Left ventricle myocardium inferior (tissue), 1 donor: ENCODE measurements around the gene PARP8. TPM values are rescaled to one million over a fixed set of nuclear protein-coding genes. Genes with fewer than 3 reads are reported as not detected.

ENCODE experiments used
- DNase-seq: peaks from one replicate; pipeline ENCODE4 v3.0.0-alpha.2; 2020
- H3K27ac ChIP-seq: fragments of 200-600 bp; replicated peaks from 2 replicates; pipeline ENCODE4 v1.8.0; 2021
- H3K27me3 ChIP-seq: fragments of 200-600 bp; 2 replicates; pipeline ENCODE4 v1.8.0; 2021; ENCODE audit warnings: low read depth
- H3K36me3 ChIP-seq: fragments of 200-600 bp; 2 replicates; pipeline ENCODE4 v1.8.0; 2021
- H3K4me1 ChIP-seq: fragments of 200-600 bp; 2 replicates; pipeline ENCODE4 v1.8.0; 2021
- H3K4me3 ChIP-seq: fragments of 200-600 bp; 2 replicates; pipeline ENCODE4 v1.8.0; 2021; ENCODE audit warnings: mild to moderate bottlenecking, moderate library complexity
- H3K9me3 ChIP-seq: fragments of 200-600 bp; replicated peaks from 2 replicates; pipeline ENCODE4 v1.8.0; 2021
- intact Hi-C: fragments of 100-400 bp; cut with micrococcal nuclease; formaldehyde crosslinking; loops from one replicate; pipeline ENCODE4 v1.11.0; 2022
- total RNA-seq: library from RNA; stranded (reverse); fragmentation: NEBNext Ultra II Directional; extraction: Animal tissue kit (Norgen Biotek cat#: 25700); gene quantifications from one replicate; pipeline ENCODE4 v1.2.1, GENCODE V29; 2021
- TF ChIP-seq, protein P1 (sequence below): fragments of 200-600 bp; IDR thresholded peaks from 2 replicates; pipeline ENCODE4 v1.8.0; 2021; ENCODE audit warnings: antibody characterized with exemption, mild to moderate bottlenecking, borderline replicate concordance
- donor health status: DM: no; HTN: yes; CAD: no; lungs with severe emphysema.

PARP8 gene
- total RNA-seq, 1 donor from 2014 or later: 6.6 TPM

DNA sequence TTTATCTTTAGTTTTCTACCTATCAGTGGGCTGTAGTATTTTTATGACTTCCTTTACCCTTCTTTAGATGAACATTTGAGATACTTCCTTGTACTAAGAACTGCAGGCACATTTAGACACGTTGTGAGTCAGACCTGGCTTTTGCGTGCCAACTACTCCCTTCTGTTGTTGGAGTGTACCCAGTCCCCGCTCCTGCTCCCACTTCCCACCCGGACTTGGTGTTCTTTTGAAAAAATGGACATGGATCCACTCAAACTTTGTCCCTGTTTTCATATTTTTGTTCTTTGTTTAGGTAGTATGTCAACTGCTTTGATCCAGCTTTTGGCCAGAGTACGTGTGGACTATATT lies 60.7 kb downstream of the PARP8 start:
- DNase-seq: no peak
- TF ChIP-seq, protein P1, sequence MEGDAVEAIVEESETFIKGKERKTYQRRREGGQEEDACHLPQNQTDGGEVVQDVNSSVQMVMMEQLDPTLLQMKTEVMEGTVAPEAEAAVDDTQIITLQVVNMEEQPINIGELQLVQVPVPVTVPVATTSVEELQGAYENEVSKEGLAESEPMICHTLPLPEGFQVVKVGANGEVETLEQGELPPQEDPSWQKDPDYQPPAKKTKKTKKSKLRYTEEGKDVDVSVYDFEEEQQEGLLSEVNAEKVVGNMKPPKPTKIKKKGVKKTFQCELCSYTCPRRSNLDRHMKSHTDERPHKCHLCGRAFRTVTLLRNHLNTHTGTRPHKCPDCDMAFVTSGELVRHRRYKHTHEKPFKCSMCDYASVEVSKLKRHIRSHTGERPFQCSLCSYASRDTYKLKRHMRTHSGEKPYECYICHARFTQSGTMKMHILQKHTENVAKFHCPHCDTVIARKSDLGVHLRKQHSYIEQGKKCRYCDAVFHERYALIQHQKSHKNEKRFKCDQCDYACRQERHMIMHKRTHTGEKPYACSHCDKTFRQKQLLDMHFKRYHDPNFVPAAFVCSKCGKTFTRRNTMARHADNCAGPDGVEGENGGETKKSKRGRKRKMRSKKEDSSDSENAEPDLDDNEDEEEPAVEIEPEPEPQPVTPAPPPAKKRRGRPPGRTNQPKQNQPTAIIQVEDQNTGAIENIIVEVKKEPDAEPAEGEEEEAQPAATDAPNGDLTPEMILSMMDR: no peak
- no peak overlapping the region for H3K4me3 ChIP-seq
- intact Hi-C loops: no loop called here
- H3K36me3 ChIP-seq: no peaks in the 10 kb centered on the region
- H3K27me3 ChIP-seq: no peaks in the 10 kb centered on the region
- H3K9me3 ChIP-seq: no peaks in the 10 kb centered on the region
- no peak overlapping the region for H3K27ac ChIP-seq
- peaks cover 10% of the 10 kb centered on the region for H3K4me1 ChIP-seq

DNA sequence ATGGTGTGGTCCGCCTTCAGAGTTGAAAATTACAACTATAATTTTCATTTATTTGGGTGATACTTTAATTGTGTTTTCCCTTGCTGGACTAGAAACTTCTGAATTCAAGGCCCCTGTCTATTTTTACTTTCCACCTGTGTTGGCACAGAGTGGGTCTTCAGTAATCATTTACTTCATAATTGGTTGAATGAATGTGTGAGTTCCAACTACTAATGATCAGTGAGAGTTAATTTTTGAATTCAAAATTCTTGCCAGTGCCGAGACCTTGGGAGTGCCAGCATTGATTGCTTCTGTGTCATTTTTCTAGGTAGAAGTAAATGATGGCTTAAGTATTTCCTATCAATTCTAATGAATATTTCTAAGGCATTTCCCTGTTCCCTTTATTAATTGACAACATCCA lies 61.4 kb downstream of the PARP8 start:
- H3K27me3 ChIP-seq: no peaks in the 10 kb centered on the region
- no peaks in the 10 kb centered on the region for H3K9me3 ChIP-seq
- no peak for DNase-seq
- TF ChIP-seq, protein P1: no peak
- no peak overlapping the region for H3K27ac ChIP-seq
- H3K4me3 ChIP-seq: no peak overlapping the region
- H3K4me1 ChIP-seq: peaks cover 10% of the 10 kb centered on the region
- intact Hi-C loops: no loop called here
- H3K36me3 ChIP-seq: no peaks in the 10 kb centered on the region

DNA sequence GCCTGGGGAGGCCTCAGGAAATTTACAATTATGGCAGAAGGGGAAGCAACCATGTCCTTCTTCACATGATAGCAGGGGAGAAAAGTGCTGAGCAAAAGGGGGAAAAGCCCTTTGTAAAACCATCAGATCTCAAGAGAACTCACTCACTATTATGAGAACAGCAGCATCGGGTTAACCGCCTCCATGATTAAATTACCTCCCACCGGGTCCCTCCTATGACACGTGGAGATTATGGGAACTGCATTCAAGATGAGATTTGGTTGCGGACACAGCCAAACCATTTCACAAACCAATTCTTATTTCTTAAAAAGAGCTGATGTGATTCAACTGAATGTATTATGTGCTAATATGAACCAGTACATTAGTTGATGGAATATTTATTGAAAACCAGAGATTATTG lies 63.9 kb downstream of the PARP8 start:
- no peak overlapping the region for H3K4me3 ChIP-seq
- H3K4me1 ChIP-seq: peaks cover 10% of the 10 kb centered on the region
- H3K27ac ChIP-seq: no peak overlapping the region
- no peaks in the 10 kb centered on the region for H3K27me3 ChIP-seq
- no peaks in the 10 kb centered on the region for H3K9me3 ChIP-seq
- TF ChIP-seq, protein P1: no peak
- no peak for DNase-seq
- H3K36me3 ChIP-seq: no peaks in the 10 kb centered on the region
- intact Hi-C loops: no loop called here

DNA sequence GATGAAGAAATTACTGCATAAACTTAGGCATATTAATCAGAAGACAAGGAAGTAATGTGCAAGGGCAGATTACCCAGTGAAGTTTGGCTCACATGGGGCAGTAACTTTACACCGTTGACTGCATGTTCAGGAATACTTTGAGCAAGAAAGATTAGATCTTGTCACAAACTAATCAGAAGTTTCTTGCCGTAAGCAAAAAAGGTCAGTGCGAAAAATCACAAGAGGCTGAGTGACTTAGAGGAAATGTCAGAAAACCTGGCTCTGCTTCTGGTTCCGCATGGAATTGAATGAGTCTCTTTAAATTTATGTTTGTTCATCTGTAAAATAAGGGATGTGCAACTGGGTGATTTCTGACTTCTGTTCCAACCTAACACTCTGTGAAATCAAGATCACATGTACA lies 64.4 kb downstream of the PARP8 start:
- Histone ChIP-seq H3K36me3 (no peaks in the 10 kb centered on the region), H3K9me3 (no peaks in the 10 kb centered on the region), H3K27me3 (no peaks in the 10 kb centered on the region), H3K27ac (no peak overlapping the region), H3K4me3 (no peak overlapping the region), H3K4me1 (peaks cover 10% of the 10 kb centered on the region)
- DNase-seq: no peak
- intact Hi-C loops: no loop called here
- TF ChIP-seq, protein P1: no peak

DNA sequence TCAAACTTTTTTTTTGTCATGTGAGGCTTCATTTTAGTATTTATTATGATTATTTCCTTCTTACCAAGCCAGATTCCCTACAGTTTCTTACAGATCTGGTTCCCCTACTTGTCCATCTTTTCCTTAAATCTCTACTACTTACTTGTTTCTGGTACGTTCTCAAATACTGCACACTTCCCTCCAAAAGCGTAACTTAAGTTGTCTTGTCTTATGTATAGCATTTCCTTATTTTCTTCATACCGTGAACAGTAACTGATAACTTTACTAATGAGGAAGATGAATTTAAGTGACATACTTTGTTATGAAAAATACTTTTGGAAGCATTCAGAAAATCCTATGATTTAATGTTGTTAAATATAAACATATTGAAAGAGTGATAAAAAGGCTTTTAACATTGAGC lies 67.3 kb downstream of the PARP8 start:
- intact Hi-C loops: no loop called here
- Histone ChIP-seq H3K4me3 (no peak overlapping the region), H3K9me3 (no peaks in the 10 kb centered on the region), H3K27ac (no peak overlapping the region), H3K4me1 (no peaks in the 10 kb centered on the region), H3K36me3 (no peaks in the 10 kb centered on the region), H3K27me3 (no peaks in the 10 kb centered on the region)
- DNase-seq: no peak
- TF ChIP-seq, protein P1: no peak

DNA sequence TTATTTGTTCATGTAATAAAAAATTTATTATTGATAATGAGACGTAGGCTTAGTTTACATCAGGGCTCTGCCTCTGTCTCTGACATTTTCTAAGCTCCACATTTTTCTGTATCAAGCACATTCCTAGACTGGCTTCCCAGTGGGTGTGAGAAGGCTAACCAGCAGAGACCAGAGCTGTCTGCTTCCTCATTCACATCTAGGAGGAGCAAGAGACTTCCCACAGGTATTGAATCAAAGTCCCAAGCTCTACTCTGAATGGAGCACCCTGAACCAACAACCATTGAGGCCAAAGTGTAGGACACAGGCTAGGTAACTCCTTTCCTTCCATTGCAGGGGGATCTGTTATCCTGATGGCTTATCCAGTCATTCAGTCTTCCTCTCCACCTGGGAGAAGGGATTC lies 72.4 kb downstream of the PARP8 start:
- TF ChIP-seq, protein P1: no peak
- H3K36me3 ChIP-seq: no peaks in the 10 kb centered on the region
- DNase-seq: no peak
- H3K4me1 ChIP-seq: no peaks in the 10 kb centered on the region
- H3K27me3 ChIP-seq: no peaks in the 10 kb centered on the region
- H3K9me3 ChIP-seq: no peaks in the 10 kb centered on the region
- intact Hi-C loops: no loop called here
- H3K4me3 ChIP-seq: no peak overlapping the region
- no peak overlapping the region for H3K27ac ChIP-seq
